ENCODE data around the gene CD81.

GRCh38 chr11:2402106-2402505 is 25.0 kb downstream of the CD81 start:
- TF ChIP-seq, protein P1, sequence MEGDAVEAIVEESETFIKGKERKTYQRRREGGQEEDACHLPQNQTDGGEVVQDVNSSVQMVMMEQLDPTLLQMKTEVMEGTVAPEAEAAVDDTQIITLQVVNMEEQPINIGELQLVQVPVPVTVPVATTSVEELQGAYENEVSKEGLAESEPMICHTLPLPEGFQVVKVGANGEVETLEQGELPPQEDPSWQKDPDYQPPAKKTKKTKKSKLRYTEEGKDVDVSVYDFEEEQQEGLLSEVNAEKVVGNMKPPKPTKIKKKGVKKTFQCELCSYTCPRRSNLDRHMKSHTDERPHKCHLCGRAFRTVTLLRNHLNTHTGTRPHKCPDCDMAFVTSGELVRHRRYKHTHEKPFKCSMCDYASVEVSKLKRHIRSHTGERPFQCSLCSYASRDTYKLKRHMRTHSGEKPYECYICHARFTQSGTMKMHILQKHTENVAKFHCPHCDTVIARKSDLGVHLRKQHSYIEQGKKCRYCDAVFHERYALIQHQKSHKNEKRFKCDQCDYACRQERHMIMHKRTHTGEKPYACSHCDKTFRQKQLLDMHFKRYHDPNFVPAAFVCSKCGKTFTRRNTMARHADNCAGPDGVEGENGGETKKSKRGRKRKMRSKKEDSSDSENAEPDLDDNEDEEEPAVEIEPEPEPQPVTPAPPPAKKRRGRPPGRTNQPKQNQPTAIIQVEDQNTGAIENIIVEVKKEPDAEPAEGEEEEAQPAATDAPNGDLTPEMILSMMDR (IDR thresholded peaks at IDR 0.05), result no peak
- TF ChIP-seq POLR2AphosphoS5 (IDR thresholded peaks at IDR 0.05) (no peak), EP300 (IDR thresholded peaks at IDR 0.05) (no peak)

Measured in gastroesophageal sphincter (tissue), 3 donors.